SKM-1 treated with dmso at 0.1 percent for 144 hours (cell line): ENCODE results near the gene LRRN2.
"Not testable (repeated sequence)": the region's sequence is repeated elsewhere in the genome, so short reads cannot be mapped to it uniquely, and the experiment has no call there.

Source experiments
- DNase-seq: peaks from one replicate; lab custom pipeline; 2025; ENCODE audit not compliant: unreplicated experiment; lab: John Stamatoyannopoulos, UW

Gene LRRN2

DNA sequence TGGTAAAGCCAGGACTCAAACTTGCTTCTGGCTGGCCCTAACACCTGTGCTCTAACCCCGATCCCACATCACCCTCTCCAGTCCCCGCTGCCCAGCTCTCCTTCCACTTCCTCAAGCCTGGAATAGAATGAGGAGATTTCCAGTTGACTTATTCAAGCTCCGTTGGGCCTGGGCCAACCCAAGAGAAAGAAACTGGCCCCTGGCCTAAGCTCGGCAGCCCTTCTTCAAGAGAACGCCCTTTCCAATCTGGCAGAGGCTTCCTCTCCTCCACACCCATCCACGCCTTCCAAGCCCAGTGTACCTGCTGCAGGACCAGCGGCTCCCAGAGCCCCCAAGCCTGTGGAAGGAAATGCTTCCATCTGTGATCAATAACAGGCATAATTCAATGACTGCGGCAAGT lies 51.9 kb downstream of the LRRN2 start:
- no peak for DNase-seq

GRCh38 chr1:204630132-204630905 lies 55.2 kb downstream of the LRRN2 start:
- DNase-seq, result no peak

DNA sequence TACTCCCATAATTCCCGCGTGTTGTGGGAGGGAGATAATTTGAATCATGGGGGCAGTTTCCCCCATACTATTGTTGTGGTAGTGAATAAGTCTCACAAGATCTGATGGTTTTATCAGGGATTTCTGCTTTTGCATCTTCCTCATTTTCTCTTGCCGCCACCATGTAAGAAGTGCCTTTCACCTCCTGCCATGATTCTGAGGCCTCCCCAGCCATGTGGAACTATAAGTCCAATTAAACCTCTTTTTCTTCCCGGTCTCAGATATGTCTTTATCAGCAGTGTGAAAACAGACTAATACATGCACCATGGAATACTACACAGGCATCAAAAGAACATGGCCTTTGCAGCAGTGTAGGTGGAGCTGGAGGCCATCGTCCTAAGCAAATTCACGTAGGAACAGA lies 56.1 kb downstream of the LRRN2 start:
- DNase-seq, result not testable (repeated sequence)

- no peak for DNase-seq
These were observed 56.7 kb downstream of the LRRN2 start for GRCh38 chr1:204628868-204629267.

DNA sequence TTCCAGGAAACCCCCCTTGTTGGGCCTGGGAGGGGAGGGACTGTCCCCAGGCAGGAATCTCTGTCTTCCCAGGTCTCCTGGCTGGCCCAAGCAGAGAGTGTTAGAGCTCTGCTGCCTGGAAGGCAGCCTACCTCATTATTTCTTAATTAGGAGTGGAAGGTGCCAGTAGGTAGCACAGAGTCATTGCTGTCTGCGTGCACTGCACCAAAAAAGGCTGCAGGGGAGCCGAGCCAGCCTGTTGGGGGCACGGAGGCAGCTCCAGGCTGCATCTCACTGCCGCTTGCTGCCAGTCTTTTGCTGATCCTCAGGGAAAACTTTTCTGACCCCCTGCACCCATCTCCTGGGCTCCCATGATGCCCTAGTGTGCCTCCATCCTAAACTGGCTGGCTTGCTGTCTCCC lies 58.1 kb downstream of the LRRN2 start:
- no peak for DNase-seq

DNA sequence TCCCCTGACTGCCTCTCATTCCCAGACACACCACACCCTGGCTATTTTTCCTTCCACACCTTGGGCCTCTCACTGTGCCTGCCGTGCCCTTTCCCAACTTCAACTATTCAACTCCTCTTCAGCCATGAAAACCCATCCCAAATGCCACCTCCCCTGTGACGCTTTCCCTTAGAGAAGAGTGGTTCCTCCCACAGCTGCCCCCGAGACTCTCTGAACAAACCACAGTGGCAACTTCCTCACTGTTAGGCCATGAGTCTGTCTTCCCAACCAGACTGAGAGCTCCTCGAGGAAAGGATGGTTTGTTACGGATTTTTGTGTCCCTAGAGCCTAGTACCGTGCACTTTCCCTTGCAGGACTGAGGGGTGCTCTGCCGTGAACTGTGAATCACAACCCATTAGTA lies 59.2 kb downstream of the LRRN2 start:
- DNase-seq, result no peak

GRCh38 chr1:204624631-204625216 lies 60.8 kb downstream of the LRRN2 start:
- no peak for DNase-seq

DNA sequence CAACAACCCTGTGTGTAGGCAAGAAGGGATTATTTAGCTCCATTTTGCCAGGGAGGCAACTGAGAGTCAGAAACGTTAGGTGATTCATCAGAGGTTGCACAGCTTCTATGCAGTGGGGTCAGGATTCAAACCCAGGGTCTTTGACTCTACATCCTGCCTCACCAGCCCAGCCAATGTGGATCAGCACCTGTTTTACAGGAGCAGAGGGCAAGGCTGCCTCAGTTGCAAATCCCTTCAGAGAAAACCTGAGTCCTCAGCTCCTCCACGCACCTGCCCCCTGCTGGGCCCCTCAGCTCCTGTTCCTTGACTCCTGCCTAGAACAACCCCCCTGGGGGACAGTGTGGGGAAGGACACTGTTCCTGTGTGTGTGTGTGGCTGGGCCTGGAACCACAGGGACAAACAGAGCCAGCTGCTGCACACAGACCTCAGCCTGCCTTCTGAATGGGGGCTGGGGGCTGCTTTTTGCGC lies 61.6 kb downstream of the LRRN2 start:
- DNase-seq, result no peak

DNA sequence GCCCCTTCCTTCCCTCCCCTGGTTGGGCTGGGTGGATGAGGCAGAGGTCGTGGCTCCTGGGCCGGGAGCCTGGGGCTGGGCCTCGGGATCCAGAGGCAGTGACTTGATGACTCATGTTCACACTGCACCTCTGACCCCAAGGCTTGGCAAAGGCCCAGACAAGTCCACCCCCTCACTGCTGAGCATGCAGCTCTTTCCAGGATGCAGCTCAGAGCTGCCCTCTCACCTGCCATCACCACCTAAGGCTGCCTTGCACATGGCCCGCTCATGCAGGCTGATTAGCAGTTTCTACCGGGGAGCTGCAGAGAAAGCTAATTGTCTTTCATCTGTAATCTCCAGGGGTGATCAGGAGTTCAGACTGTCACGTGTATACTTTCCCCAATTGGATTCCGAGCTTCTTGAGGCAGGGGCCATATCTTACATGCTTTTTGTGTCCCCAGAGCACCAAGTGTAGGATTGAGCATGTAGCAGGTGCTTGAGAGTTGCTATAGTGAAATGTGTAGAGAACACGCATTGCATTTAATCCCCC lies 62.1 kb downstream of the LRRN2 start:
- no peak for DNase-seq

- DNase-seq, result no peak
These were observed 63.5 kb downstream of the LRRN2 start for GRCh38 chr1:204621996-204622395.

DNA sequence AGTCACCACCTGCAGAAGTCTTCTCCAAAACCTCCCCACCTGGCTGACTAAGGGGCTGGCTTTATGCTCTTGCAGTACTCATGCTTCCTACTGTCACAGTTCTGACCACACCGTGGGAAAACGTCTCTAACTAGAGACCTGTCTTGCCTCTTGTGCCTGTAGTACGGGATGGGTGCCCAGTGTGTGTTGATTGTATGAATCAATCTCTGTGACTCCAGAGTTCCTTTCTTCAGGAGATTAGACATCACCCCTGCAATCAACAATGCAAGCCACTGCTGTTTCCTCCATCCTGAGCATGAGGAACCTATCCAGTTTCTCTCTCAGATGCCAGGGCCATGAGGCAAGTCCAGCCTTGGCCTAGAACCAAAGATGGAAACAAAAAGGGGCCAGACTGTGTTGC lies 64.1 kb downstream of the LRRN2 start:
- DNase-seq, result no peak

GRCh38 chr1:204619721-204620120 lies 65.8 kb downstream of the LRRN2 start:
- DNase-seq, result no peak

GRCh38 chr1:204618148-204618760 lies 67.3 kb downstream of the LRRN2 start:
- DNase-seq, result no peak

DNA sequence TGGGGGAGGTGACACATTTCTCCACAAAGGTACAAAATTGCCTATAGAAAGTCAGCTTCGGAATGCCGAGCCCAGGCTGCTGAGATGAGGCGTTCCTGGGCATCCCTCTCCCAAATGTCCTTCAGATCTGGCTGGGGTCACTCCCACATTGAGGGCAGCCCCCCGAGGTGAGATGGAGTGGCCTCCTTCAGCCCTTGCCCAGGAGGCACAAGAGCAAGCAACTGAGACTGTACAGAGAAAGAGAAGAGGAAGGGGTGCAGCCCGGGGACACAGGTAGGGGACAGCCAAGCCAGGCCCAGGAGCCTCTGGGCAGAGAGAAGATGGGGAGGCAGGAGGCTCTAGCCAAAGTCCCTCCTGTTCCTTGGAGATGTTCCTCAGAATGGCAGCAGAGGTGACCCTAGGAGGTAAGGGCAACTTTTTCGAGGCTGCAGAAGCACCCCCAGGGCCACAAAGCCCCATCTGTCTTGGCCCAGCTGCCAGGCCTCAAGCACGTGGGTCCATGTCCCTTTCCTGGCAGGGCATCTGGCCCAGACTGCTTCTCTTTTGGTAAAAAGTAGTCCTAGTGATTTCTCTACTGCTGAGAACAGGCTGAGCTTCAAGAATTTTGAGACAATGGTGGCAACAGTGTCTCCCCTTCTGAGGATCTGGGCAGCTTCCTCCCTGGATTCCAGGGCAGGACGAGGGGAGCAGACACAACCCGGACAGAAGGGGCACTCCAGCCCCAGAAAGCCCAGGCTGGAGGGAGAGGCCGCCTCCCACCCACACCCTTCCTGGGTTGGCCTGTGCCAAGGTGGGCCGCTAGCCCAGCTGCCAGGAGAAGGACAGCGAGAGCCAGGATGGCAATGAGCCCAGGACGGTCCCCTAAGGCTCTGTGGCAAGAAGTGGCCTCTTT lies 68.0 kb downstream of the LRRN2 start:
- no peak for DNase-seq

DNA sequence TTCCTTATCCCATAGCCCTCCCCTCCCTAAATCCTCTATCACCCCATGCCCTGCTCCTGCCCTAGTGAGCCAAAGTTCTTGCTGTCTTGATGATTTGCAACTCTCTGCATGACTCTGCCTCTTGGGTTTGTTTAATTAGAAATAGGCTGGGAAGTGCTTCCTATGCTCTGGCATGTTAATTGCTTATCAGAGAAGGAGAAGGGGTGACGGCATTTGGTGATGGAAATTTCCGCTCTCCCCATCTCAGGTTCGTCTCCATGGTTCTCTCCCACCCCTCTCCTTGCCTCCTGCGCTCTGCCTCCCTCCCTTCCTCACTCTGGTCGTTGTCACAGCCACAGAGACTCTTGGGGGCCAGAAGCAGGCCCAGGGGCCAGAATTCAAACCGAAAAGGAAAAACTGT lies 68.9 kb downstream of the LRRN2 start:
- no peak for DNase-seq

DNA sequence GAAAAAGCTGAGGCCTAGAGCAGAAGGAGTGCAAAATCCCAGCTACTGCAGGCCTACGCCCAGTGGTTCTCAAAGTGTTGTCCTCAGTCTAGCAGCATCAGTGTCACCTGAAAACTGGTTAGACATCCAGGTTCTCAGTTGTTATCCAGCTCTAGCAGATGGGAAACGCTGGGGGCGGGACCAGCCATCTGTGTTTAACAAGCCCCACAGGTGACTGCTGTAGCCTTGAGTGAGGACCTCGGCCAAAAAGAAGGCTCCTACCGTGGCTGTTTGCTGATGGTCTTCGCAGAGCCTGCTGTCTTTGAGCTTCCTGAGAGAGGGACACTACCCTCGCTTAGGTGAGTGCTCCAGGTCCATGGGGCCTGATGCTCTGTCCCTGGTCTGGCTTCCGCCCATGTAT lies 69.7 kb downstream of the LRRN2 start:
- DNase-seq, result no peak

DNA sequence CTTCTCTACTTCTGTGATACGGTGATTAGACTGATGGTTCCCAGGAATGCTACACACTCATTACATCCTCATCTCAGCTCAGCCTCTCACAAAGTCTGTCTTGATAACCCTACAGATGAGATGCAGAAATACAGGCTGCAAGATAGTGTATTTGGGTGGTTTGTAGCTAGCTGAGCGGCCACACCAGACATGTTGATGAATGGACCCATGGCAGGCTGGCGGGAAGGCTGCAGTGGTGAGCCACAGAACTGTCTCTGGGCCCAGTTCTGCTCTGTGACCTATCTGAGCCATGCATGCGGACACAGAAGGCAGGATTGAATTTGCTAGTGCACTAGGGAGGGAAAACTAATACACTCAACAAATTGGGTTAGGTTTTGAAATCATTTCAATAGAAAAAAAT lies 71.9 kb downstream of the LRRN2 start:
- no peak for DNase-seq

DNA sequence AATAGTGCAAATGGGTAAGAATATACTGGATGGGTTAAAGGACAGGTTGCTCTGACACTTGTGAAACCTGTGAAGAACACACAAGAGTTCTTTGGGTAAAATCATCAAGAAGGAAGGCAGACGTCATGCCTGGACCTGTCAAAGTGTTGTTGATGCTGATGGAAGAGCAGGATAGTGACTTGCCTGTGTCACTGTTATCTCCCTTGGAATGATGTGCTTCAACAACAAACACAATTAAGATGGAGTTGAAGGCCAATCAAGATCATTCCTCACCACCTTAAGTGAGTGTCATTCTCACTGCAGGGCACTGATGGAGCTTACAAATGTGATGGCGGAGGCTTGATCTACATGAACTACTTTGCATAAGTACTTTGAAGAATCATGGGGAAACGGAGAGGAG lies 73.2 kb downstream of the LRRN2 start:
- DNase-seq, result no peak

DNA sequence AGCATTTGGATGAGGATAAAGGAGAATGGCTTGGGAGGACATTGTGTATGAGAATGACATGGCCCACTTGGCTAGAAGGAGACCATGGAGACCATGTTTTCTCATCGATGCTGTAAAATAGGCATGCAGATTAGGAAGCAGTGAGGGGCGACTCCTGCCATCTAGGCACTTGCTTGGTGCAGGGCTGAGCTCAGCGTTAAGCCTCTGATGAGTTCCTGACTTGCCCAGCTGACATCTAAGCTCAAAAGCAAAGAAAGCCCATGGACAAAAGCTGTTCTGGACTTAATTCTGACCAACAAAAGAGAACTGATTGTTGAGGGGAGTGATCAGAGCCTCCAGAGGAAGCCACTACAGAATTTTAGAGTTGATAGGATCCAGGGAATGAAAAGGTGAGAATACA lies 74.5 kb downstream of the LRRN2 start:
- DNase-seq, result no peak

GRCh38 chr1:204607910-204608309 lies 77.6 kb downstream of the LRRN2 start:
- DNase-seq, result no peak

DNA sequence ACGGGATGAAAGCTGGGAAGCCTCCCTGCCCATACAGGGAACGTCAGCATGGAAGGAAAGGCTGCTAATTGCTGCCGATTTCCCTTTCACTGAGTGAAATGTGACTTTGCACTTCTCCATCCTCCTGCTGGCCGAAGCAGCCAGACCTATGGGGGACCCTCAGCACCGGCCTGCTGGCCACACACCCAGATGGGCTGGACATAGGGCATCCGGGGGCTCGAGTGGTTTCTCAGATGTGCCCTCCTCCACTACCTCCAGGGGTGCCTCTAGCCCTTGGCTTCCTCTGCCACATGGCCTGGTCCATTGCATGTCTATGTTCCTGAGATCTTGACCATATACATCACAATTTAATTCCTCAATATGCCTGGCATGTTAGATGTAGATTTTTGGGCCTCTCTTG lies 79.7 kb downstream of the LRRN2 start:
- DNase-seq, result no peak
